Pancreas (tissue), 10 donors: ENCODE measurements around the gene MEF2D. TPM values are rescaled to one million over a fixed set of nuclear protein-coding genes. Genes with fewer than 3 reads are reported as not detected.
A peak's percentile ranks its signal among the peaks of the same experiment; 100 is the strongest.

ENCODE experiments used
- ATAC-seq, 4 donors: fragments of 200-7000 bp; cut with Tn5 transposase; one replicate each; pipeline versions ENCODE4 v1.8.0 to v1.9.1; 2020; ENCODE audit warnings: mild to moderate bottlenecking in 4 of 4, moderate library complexity in 4 of 4
- DNase-seq, 6 donors: peaks; one replicate each; pipeline ENCODE4 v3.0.0-alpha.2; 2020
- FAIRE-seq: peaks from 2 replicates; lab custom pipeline; 2012; peaks lifted over from hg19 to GRCh38; lab: Jason Lieb, UNC
- H3K27ac ChIP-seq, 4 donors: fragments of 200-600 bp; sonication (generic); 1 replicate in 3 of 4; 2 replicates in 1 of 4; pipeline versions ENCODE4 v1.5.0 to v1.8.0; 2020
- H3K27me3 ChIP-seq, 4 donors: fragments of 200-600 bp; one replicate each; pipeline ENCODE4 v1.8.0; 2021
- H3K36me3 ChIP-seq, 3 donors: fragments of 200-600 bp; sonication (generic) in 1 of 3; one replicate each; pipeline versions ENCODE4 v1.5.0 to v1.8.0; 2020 to 2021
- H3K4me1 ChIP-seq, 3 donors: fragments of 200-600 bp; one replicate each; pipeline ENCODE4 v1.8.0; 2021
- H3K4me3 ChIP-seq, 4 donors: fragments of 200-600 bp; sonication (generic) in 2 of 4; one replicate each; pipeline versions ENCODE4 v1.5.0 to v1.8.0; 2020 to 2021
- H3K9me3 ChIP-seq, 4 donors: fragments of 200-600 bp; one replicate each; pipeline ENCODE4 v1.8.0; 2021
- WGBS, 2 donors: extraction: QIAGEN DNeasy Blood & Tissue Kit; methylation state at CpG; one replicate each; pipeline ENCODE4 v1.1.7; 2013; 5-methylcytosine and 5-hydroxymethylcytosine counted together
- intact Hi-C, 3 donors: fragments of 100-400 bp; cut with DNase I; formaldehyde crosslinking; loops; one replicate each; pipeline versions ENCODE4 v1.11.1 to v1.14.2; 2022
- polyA plus RNA-seq, 2 donors: library from polyadenylated mRNA; stranded (reverse); fragments of 200-250 nt; gene quantifications; one replicate each; pipeline ENCODE4 v1.2.3, GENCODE V29; 2013
- total RNA-seq, 6 donors: library from RNA; stranded (reverse); fragmentation: NEBNext Ultra II Directional in 4 of 6; extraction: Animal tissue kit (Norgen Biotek cat#: 25700) in 4 of 6; gene quantifications; one replicate each; pipeline versions ENCODE4 v1.2.1 to v1.2.4, GENCODE V29; 2021 to 2023
- TF ChIP-seq, protein P1 (sequence below), 4 donors: fragments of 200-600 bp; sonication (generic) in 3 of 4; IDR thresholded peaks; one replicate each; pipeline versions ENCODE4 v1.5.0 to v1.8.0; 2021; ENCODE audit warnings: antibody characterized with exemption in 4 of 4
- donor health status: healthy with polysubstance abuse.
- donor health status: DM: no; HTN: no; CAD: no; lungs with moderate emphysema.
- donor health status: DM: no; HTN: no; CAD: no.
- donor health status: control.
- donor health status: control.
- donor health status: Bipolar disorder and iron deficiency.
- donor health status: DM: yes; HTN: yes; CAD: no.
- donor health status: DM: no; HTN: no; CAD: no.
- donor health status: DM: no; HTN: no; CAD: no.
- donor health status: DM: yes; HTN: yes; CAD: no.

MEF2D gene
- total and polyA plus RNA-seq, 8 donors, result 15.7 to 31.8 (median 23.6) TPM

DNA sequence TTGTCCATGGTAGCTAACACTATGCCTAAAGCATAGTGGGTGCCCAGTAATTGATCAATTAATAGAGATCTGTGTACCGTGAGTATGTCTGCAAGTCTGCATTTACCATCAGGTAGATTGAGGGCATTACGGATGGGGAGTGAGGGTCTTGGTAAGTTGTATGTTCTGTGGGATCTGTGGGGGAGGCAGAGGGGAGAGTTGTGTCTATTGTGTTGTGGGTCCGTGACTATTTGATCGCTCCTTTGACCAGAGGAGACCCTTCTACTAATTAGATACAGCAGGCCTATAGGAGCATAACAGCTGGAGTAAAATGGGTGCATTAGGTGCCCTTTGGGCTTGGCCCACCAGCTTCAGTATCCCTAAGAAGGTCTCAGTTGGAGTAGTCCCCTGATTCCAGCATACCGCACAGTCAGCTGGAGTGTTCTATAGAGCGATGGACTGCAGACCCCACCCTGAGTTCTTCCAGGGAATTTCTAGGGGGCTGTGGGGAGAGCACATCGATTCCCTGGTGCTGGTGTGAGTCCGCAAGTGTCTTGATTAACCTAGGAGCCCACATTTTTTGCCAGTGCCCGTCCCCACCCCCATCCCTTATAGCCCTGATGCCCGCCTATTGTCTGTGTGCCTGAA lies 75.7 kb downstream of the MEF2D start:
- Histone ChIP-seq H3K27me3 (peaks cover 0 to 16% (median 0%) of the 10 kb centered on the region in 4 donors), H3K4me3 (no peak overlapping the region), H3K27ac (no peak overlapping the region), H3K4me1 (peaks cover 4 to 20% (median 11%) of the 10 kb centered on the region in 3 donors), H3K9me3 (no peaks in the 10 kb centered on the region), H3K36me3 (no peaks in the 10 kb centered on the region)
- FAIRE-seq (no peak), ATAC-seq (no peak), DNase-seq (no peak)
- WGBS, 2 donors, result 79 to 84% methylated on average over 10 of the region's 10 CpGs
- TF ChIP-seq, protein P1, sequence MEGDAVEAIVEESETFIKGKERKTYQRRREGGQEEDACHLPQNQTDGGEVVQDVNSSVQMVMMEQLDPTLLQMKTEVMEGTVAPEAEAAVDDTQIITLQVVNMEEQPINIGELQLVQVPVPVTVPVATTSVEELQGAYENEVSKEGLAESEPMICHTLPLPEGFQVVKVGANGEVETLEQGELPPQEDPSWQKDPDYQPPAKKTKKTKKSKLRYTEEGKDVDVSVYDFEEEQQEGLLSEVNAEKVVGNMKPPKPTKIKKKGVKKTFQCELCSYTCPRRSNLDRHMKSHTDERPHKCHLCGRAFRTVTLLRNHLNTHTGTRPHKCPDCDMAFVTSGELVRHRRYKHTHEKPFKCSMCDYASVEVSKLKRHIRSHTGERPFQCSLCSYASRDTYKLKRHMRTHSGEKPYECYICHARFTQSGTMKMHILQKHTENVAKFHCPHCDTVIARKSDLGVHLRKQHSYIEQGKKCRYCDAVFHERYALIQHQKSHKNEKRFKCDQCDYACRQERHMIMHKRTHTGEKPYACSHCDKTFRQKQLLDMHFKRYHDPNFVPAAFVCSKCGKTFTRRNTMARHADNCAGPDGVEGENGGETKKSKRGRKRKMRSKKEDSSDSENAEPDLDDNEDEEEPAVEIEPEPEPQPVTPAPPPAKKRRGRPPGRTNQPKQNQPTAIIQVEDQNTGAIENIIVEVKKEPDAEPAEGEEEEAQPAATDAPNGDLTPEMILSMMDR (IDR thresholded peaks at IDR 0.05), result no peak
- intact Hi-C loops, result no loop called here

DNA sequence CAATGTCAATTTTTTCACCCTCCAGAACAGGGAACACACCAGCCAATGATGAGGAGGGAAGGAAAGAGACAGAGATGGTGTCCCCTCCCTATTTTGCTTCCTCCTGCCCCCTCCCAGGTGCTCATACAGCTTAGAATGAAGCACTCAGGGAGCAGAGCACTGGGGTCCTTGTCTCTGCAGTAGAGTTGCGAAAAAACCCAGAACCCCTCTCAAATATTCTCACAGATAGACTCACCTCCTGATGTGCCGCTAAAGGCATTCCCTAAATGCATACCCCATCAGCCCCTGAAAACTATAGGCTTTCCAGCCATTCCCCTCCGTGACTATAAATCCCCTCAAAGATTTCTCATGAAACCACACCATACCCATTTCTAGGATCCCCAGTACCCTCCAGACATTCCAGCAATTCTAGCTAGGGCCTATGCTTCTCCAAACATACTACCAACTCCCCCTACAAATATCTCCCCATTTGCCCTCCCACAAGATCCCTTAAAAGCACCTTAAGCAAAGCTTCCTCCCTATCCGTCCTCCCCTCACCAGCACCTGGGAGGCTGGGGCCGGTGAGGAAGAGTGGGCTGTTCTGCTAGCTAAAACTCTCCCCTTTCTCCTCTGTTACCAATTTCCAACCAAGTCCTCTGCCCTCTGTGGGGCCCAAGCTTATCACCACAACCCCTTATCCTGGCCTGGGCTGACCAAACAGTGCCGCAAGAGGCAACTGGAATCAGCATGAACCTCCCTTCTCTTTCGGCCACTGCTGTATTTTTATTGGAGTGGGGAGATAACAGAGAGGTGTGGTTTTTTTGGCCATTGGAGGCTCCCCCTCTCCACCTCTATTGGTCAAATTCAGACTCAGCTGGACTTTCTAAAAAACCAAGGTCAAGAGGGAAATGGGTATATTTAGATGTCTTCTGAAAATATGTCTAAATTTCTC lies 76.9 kb downstream of the MEF2D start:
- TF ChIP-seq, protein P1 (IDR thresholded peaks at IDR 0.05), result no peak
- Histone ChIP-seq H3K9me3 (no peaks in the 10 kb centered on the region), H3K4me1 (peaks cover 4 to 20% (median 11%) of the 10 kb centered on the region in 3 donors), H3K4me3 (no peak overlapping the region), H3K36me3 (no peaks in the 10 kb centered on the region), H3K27ac (no peak overlapping the region), H3K27me3 (peaks cover 0 to 20% (median 0%) of the 10 kb centered on the region in 4 donors)
- intact Hi-C loops, result no loop called here
- 77% methylated on average over 7 of the region's 7 CpGs for WGBS, 2 donors
- FAIRE-seq (no peak), DNase-seq (no peak), ATAC-seq (no peak)

DNA sequence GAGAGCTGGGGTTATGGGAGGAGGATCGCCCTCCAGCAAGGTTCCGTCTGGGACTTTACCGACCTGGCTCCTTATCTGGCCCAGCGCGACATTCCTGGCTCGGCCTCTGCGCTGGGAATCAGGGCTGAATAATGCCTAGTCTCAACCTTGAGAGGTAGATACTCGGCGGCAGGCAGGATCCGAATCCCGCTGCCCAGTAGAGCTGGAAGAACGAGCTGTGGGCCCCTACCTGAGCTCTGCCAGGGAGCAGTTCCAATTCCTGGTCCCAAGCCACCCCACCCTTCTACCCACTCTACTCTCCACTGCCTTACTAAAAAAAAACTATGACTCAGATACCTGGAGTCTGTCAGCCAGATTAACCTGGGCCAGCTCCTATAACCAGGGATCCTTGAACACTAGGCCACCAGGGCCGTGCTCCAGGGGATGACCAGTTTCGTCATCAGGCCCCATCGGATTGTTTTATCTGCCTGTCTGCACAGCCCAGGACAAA lies 77.9 kb downstream of the MEF2D start:
- Histone ChIP-seq H3K4me3 (no peak overlapping the region), H3K27me3 (peaks cover 0 to 22% (median 0%) of the 10 kb centered on the region in 4 donors), H3K9me3 (no peaks in the 10 kb centered on the region), H3K27ac (no peak overlapping the region), H3K36me3 (no peaks in the 10 kb centered on the region), H3K4me1 (peaks cover 4 to 20% (median 11%) of the 10 kb centered on the region in 3 donors)
- TF ChIP-seq, protein P1 (IDR thresholded peaks at IDR 0.05), result no peak
- FAIRE-seq (no peak), DNase-seq (peak in 3 of 6 donors; percentile 42 to 49 (median 48)), ATAC-seq (peak; percentile 63 to 74 (median 68))
- intact Hi-C loops, result no loop called here
- 16 to 22% methylated on average over 15 of the region's 15 CpGs for WGBS, 2 donors

DNA sequence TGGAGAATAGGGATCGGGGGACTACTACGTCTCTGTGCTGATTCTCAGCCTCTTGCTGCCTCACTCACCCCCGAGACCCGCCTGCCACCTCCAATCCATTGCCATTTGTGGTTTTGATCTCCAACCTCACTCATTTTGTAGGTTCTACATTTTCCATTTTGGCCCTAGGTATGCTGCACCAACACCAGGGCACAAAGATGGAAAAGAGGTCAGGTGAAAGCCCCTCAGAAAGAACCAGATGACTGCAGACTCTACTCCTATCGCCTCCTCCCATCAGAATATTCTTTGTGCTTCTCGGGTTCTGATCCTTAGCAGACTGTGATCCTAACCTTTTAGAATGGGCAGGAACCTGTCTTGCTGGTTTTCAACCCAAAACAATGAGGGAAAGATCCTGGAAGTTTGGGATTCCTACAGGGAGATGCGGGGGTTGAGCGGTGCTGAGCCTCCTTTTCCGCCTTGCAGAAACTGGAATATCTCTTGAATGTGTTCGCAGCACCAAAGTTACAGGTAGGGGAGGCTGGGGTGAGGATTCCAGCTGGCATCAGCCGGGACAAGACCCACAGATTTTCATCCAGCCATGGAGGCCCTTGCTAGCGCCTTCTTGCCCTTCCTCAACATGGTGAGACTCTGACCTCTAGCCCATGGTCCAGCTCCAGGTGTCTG lies 78.5 kb downstream of the MEF2D start:
- ATAC-seq (peak in 1 of 4 donors; percentile 2), DNase-seq (no peak), FAIRE-seq (no peak)
- peak overlapping the region in 2 of 4 donors; percentile 17 to 39 for H3K4me3 ChIP-seq
- no peak overlapping the region for H3K27ac ChIP-seq
- TF ChIP-seq, protein P1 (IDR thresholded peaks at IDR 0.05), result no peak
- H3K9me3 ChIP-seq, result no peaks in the 10 kb centered on the region
- peaks cover 4 to 20% (median 11%) of the 10 kb centered on the region in 3 donors for H3K4me1 ChIP-seq
- H3K27me3 ChIP-seq, result peaks cover 0 to 27% (median 0%) of the 10 kb centered on the region in 4 donors
- intact Hi-C loops, result no loop called here
- WGBS, 2 donors, result 41 to 42% methylated on average over 12 of the region's 12 CpGs
- no peaks in the 10 kb centered on the region for H3K36me3 ChIP-seq
